Common myeloid progenitor, CD34-positive (primary cell): ENCODE results near the gene DDX41.

ENCODE experiments used
- CTCF ChIA-PET: fragments of 350-600 bp; sonication (Branson Sonifier 250); formaldehyde crosslinking; loops from one replicate; lab custom pipeline; 2021; ENCODE audit warnings: antibody characterized with exemption; lab: Charles Lee
- POLR2A ChIA-PET: fragments of 350-600 bp; sonication (Branson Sonifier 250); formaldehyde crosslinking; loops from one replicate; lab custom pipeline; 2021; ENCODE audit warnings: antibody characterized with exemption; lab: Charles Lee
- DNase-seq, 3 donors: peaks; one replicate each; pipeline versions ENCODE4 v3.0.0 to v3.0.0-alpha.2; 2013
- H3K27ac ChIP-seq, 2 experiments: 1 replicate in 1 of 2; 2 replicates in 1 of 2; pipeline ENCODE4 v1.7.0; 2013; ENCODE audit warnings: inconsistent platforms in 2 of 2, low read length in 2 of 2, mild to moderate bottlenecking in 2 of 2, low read depth in 1 of 2, moderate library complexity in 1 of 2; ENCODE audit not compliant: severe bottlenecking in 2 of 2, insufficient read depth in 1 of 2, poor library complexity in 1 of 2
- H3K27me3 ChIP-seq, 5 experiments: replicated peaks in 2 of 5; 1 replicate in 3 of 5; 2 replicates in 2 of 5; pipeline versions ENCODE4 v1.6.1 to v1.7.0; 2013; ENCODE audit warnings: low read length in 4 of 5, mild to moderate bottlenecking in 2 of 5, moderate library complexity in 2 of 5, inconsistent platforms in 1 of 5; ENCODE audit not compliant: insufficient read depth in 5 of 5, control insufficient read depth in 4 of 5
- H3K36me3 ChIP-seq, 4 experiments: 1 replicate in 2 of 4; 2 replicates in 2 of 4; pipeline versions ENCODE4 v1.6.1 to v1.7.0; 2013; ENCODE audit warnings: low read length in 3 of 4, control low read depth in 1 of 4, mild to moderate bottlenecking in 1 of 4; ENCODE audit not compliant: control insufficient read depth in 4 of 4, insufficient read depth in 4 of 4
- H3K4me1 ChIP-seq, 4 experiments: 1 replicate in 3 of 4; 2 replicates in 1 of 4; pipeline versions ENCODE4 v1.6.1 to v1.7.1; 2013; ENCODE audit warnings: low read length in 3 of 4, mild to moderate bottlenecking in 3 of 4, control low read depth in 1 of 4, inconsistent platforms in 1 of 4, moderate library complexity in 1 of 4; ENCODE audit not compliant: control insufficient read depth in 4 of 4, insufficient read depth in 4 of 4; ENCODE audit errors: control extremely low read depth in 1 of 4
- H3K4me3 ChIP-seq, 7 experiments: 1 replicate in 4 of 7; 2 replicates in 3 of 7; pipeline versions ENCODE4 v1.5.1 to v1.7.0; 2013; ENCODE audit warnings: mild to moderate bottlenecking in 7 of 7, low read length in 6 of 7, moderate library complexity in 6 of 7, inconsistent platforms in 2 of 7, low read depth in 2 of 7, control low read depth in 1 of 7; ENCODE audit not compliant: insufficient read depth in 4 of 7, control insufficient read depth in 1 of 7; ENCODE audit errors: extremely low read depth in 1 of 7
- H3K9me3 ChIP-seq, 5 experiments: 1 replicate in 4 of 5; 2 replicates in 1 of 5; pipeline versions ENCODE4 v1.6.1 to v1.7.1; 2013; ENCODE audit warnings: low read length in 4 of 5, mild to moderate bottlenecking in 2 of 5, inconsistent platforms in 1 of 5, low read depth in 1 of 5, moderate library complexity in 1 of 5; ENCODE audit not compliant: control insufficient read depth in 4 of 5, insufficient read depth in 2 of 5; ENCODE audit errors: control extremely low read depth in 1 of 5
- WGBS: methylation state at CpG from one replicate; pipeline ENCODE4 v1.1.5; 2013; ENCODE audit not compliant: insufficient coverage; 5-methylcytosine and 5-hydroxymethylcytosine counted together

Gene DDX41

DNA sequence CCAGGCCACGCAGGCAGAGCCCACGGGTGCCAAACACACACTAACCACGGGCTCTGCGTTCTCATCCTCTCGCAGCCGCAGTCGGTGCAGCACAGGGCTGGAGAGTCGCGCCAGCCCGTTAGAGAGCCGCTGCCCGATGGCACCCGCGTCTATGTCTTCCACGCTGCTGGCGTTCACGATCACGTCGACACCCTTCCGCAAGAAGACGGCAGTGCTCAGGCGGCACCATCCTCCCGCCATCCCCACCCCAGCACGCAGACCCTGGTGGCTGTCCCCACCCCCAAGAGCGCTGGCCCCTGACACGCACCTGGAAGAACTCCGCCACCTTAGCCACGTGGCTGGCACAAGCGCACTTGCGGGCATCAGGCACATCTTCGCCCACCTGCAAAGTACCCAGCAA, 49.3 kb downstream of the DDX41 start:
- peaks cover 0 to 5% (median 0%) of the 10 kb centered on the region in 5 experiments for H3K9me3 ChIP-seq
- 95% methylated on average over 31 of the region's 31 CpGs for WGBS
- DNase-seq, result no peak
- peaks cover 0 to 17% (median 14%) of the 10 kb centered on the region in 4 experiments for H3K4me1 ChIP-seq
- no peak overlapping the region for H3K27ac ChIP-seq
- ChIA-PET CTCF (interaction anchor here (1.9 to 6.3 kb wide), 3 partner anchors 10 to 63 kb away, joined by 4 to 37 read pairs (median 9); no protein-coding TSS in a partner anchor), POLR2A (no interaction called here)
- no peaks in the 10 kb centered on the region for H3K27me3 ChIP-seq
- H3K4me3 ChIP-seq, result no peak overlapping the region
- peaks cover 9 to 34% (median 19%) of the 10 kb centered on the region in 4 experiments for H3K36me3 ChIP-seq

DNA sequence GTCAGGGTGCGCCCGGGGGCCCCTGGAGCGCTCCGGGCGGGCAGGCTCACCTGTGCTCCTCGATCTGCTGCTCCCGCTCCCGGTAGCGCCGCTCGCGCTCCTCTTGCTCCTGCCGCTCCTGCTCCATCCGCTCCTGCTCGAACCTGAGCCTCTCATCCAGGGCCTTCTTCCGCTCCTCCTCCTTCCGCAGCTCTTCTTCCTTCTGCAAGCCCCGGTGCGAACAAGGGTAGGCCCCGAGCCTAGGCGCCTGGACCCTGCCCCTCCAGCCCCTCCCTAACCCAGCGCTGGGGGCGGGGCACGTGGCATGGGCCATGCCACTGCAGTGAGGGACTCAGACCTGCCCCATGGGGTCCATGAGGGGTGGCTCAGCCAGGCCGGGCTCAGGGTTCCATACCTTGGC, 49.9 kb downstream of the DDX41 start:
- no peak for DNase-seq
- peaks cover 0 to 5% (median 0%) of the 10 kb centered on the region in 5 experiments for H3K9me3 ChIP-seq
- H3K36me3 ChIP-seq, result peaks cover 9 to 34% (median 19%) of the 10 kb centered on the region in 4 experiments
- no peak overlapping the region for H3K4me3 ChIP-seq
- H3K27me3 ChIP-seq, result no peaks in the 10 kb centered on the region
- WGBS, result 98% methylated on average over 17 of the region's 25 CpGs
- H3K4me1 ChIP-seq, result peaks cover 0 to 17% (median 14%) of the 10 kb centered on the region in 4 experiments
- ChIA-PET POLR2A (no interaction called here), CTCF (interaction anchor here (1.1 to 6.3 kb wide), 4 partner anchors 12 to 77 kb away, joined by 5 to 37 read pairs (median 8); no protein-coding TSS in a partner anchor)
- no peak overlapping the region for H3K27ac ChIP-seq

DNA sequence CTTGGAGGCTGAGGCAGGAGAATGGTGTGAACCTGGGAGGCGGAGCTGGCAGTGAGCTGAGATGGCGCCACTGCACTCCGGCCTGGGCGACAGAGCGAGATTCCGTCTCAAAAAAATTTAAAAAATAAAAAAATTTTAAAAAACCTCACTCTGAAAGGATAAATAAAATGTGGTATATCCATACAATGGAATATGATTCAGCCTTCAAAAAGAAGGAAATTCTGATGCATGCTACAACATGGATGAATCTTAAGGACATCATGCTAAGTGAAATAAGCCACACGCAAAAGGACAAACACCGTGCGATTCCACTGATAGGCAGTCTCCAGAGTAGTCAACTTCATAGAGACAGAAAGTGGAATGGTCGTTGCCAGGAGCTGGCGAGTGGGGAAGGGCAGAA, 51.7 kb downstream of the DDX41 start:
- Histone ChIP-seq H3K36me3 (peaks cover 9 to 37% (median 21%) of the 10 kb centered on the region in 4 experiments), H3K9me3 (peaks cover 0 to 5% (median 0%) of the 10 kb centered on the region in 5 experiments), H3K27ac (no peak overlapping the region), H3K4me3 (no peak overlapping the region), H3K4me1 (peaks cover 4 to 23% (median 15%) of the 10 kb centered on the region in 4 experiments), H3K27me3 (no peaks in the 10 kb centered on the region)
- WGBS, result 91% methylated on average over 5 of the region's 11 CpGs
- ChIA-PET CTCF (interaction anchor here (1.3 to 6.3 kb wide), 9 partner anchors 8 to 75 kb away, joined by 3 to 37 read pairs (median 6); no protein-coding TSS in a partner anchor), POLR2A (no interaction called here)
- no peak for DNase-seq

DNA sequence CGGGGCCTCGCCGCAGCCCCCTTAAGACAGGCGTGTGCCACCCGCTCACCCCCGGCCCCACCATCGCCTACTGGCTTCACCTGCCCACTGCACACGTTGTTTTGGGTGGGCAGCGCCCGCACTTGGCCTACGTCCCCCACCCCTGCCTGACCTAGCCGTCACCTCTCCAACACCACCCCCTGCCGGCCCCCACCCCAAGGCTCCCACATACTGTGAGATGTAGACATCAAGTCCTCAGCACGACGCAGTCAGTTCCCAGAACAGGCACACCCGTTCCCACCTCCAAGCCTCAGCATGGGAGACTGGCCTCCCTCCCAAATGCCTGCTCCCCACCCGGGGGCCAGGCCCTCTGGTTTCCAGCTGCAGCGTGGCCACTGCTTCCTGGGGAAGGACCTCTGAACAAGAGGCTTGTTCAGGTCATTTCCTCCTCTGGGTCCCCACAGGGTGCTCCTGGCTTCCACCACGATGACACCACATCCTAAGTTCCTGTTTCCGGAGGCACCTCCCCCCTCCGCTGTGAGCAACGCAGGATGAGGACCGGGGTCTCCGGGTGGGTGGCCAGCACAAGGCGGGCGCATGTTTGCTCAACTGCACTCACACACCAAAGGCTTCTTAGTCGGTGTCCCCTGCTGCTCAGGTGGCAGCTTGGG, 54.6 kb downstream of the DDX41 start:
- H3K4me3 ChIP-seq, result peak overlapping the region in 3 of 7 experiments; percentile 7 to 41 (median 36)
- H3K4me1 ChIP-seq, result peaks cover 4 to 25% (median 18%) of the 10 kb centered on the region in 4 experiments
- peak; percentile 46 to 61 (median 50) for DNase-seq
- H3K9me3 ChIP-seq, result peaks cover 0 to 5% (median 0%) of the 10 kb centered on the region in 5 experiments
- H3K27ac ChIP-seq, result no peak overlapping the region
- ChIA-PET POLR2A (interaction anchor here (0.9 to 1.6 kb wide), 2 partner anchors 17 to 46 kb away, joined by 3 read pairs; no protein-coding TSS in a partner anchor), CTCF (interaction anchor here (1.6 to 6.3 kb wide), 7 partner anchors 8 to 72 kb away, joined by 5 to 37 read pairs (median 8); no protein-coding TSS in a partner anchor)
- WGBS, result 36% methylated on average over 20 of the region's 27 CpGs
- no peaks in the 10 kb centered on the region for H3K27me3 ChIP-seq
- peaks cover 11 to 40% (median 19%) of the 10 kb centered on the region in 4 experiments for H3K36me3 ChIP-seq
